HepG2 (cell line): ENCODE measurements around the gene LCE5A. TPM values are rescaled to one million over a fixed set of nuclear protein-coding genes. Genes with fewer than 3 reads are reported as not detected.
A peak's percentile ranks its signal among the peaks of the same experiment; 100 is the strongest.

ENCODE experiments used
- ATAC-seq: fragments of 200-7000 bp; cut with Tn5 transposase; 3 replicates; pipeline ENCODE4 v1.9.1; 2020; ENCODE audit warnings: mild to moderate bottlenecking, moderate library complexity
- BruUV-seq: library from RNA; stranded (reverse); fragments of 400-500 nt; replicated peaks from 2 replicates; lab custom pipeline; 2021; lab: Mats Ljungman, UMichigan
- CTCF ChIA-PET: fragments of 300-600 bp; formaldehyde crosslinking; extraction: SDS; loops from one replicate; lab custom pipeline; 2021; ENCODE audit warnings: low total read pairs, inconsistent platforms, low intra/inter-chr PET ratio; lab: Yijun Ruan, JAX
- POLR2A ChIA-PET: fragments of 350-600 bp; sonication (Branson Sonifier 250); formaldehyde crosslinking; loops from one replicate; lab custom pipeline; 2020; ENCODE audit warnings: antibody characterized with exemption, inconsistent platforms; lab: Yijun Ruan, JAX
- DNase-seq: peaks from one replicate; pipeline ENCODE4 v3.0.0-alpha.2; 2015; ENCODE audit warnings: low spot score
- FAIRE-seq: peaks from 3 replicates; lab custom pipeline; 2011; peaks lifted over from hg19 to GRCh38; lab: Jason Lieb, UNC
- H2AFZ ChIP-seq: one replicate; pipeline ENCODE4 v1.6.1; 2011; ENCODE audit warnings: low read length, inconsistent platforms
- H3K27ac ChIP-seq: fragments of 300-600 bp; 3 replicates; pipeline ENCODE4 v1.8.0; 2011; ENCODE audit warnings: mixed run types, mild to moderate bottlenecking, mixed read lengths, low read length, inconsistent platforms; ENCODE audit not compliant: insufficient read depth; ENCODE audit errors: extremely low read length
- H3K27me3 ChIP-seq, 2 experiments: fragments of 200-600 bp in 1 of 2; 2 replicates in 1 of 2; 3 replicates in 1 of 2; pipeline versions ENCODE4 v1.6.0 to v1.8.0; 2011; ENCODE audit warnings: low read length in 2 of 2, mild to moderate bottlenecking in 2 of 2, moderate library complexity in 2 of 2, inconsistent platforms in 1 of 2; ENCODE audit not compliant: insufficient read depth in 2 of 2, control insufficient read depth in 1 of 2
- H3K36me3 ChIP-seq, 2 experiments: fragments of 200-600 bp in 1 of 2; replicated peaks in 1 of 2; 2 replicates in 1 of 2; 3 replicates in 1 of 2; pipeline versions ENCODE4 v1.5.1 to v1.8.0; 2011; ENCODE audit warnings: low read length in 2 of 2, inconsistent platforms in 1 of 2; ENCODE audit not compliant: insufficient read depth in 2 of 2, control insufficient read depth in 1 of 2
- H3K4me1 ChIP-seq: 2 replicates; pipeline ENCODE4 v1.5.1; 2012; ENCODE audit warnings: low read length, inconsistent platforms; ENCODE audit not compliant: insufficient read depth
- H3K4me2 ChIP-seq: 2 replicates; pipeline ENCODE4 v1.6.0; 2011; ENCODE audit warnings: low read depth, low read length, inconsistent platforms
- H3K4me3 ChIP-seq, 3 experiments: fragments of 200-600 bp in 1 of 3; sonication (generic), shearing (Covaris generic) in 1 of 3; replicated peaks in 1 of 3; 2 replicates each; pipeline ENCODE4 v1.5.1; 2011 to 2016; ENCODE audit warnings: low read length in 3 of 3, inconsistent platforms in 2 of 3, low read depth in 2 of 3, mild to moderate bottlenecking in 2 of 3, control low read depth in 1 of 3, mixed read lengths in 1 of 3; ENCODE audit not compliant: insufficient read depth in 1 of 3
- H3K79me2 ChIP-seq: one replicate; pipeline ENCODE4 v1.6.1; 2011; ENCODE audit warnings: low read length, inconsistent platforms; ENCODE audit not compliant: insufficient read depth
- H3K9ac ChIP-seq: 2 replicates; pipeline ENCODE4 v1.6.0; 2011; ENCODE audit warnings: mild to moderate bottlenecking, low read depth, low read length, inconsistent platforms; ENCODE audit not compliant: insufficient read depth
- H3K9me3 ChIP-seq: 2 replicates; pipeline ENCODE4 v1.5.1; 2012; ENCODE audit warnings: mild to moderate bottlenecking, low read length
- H4K20me1 ChIP-seq: 2 replicates; pipeline ENCODE4 v1.6.0; 2011; ENCODE audit warnings: inconsistent platforms, mild to moderate bottlenecking, low read length, moderate library complexity; ENCODE audit not compliant: insufficient read depth
- ARID3A ChIP-seq: IDR thresholded peaks from 2 replicates; pipeline ENCODE4 v1.6.1; 2012; ENCODE audit warnings: low read depth, low read length, improper control_type of control experiment
- CEBPB ChIP-seq: IDR thresholded peaks from 2 replicates; pipeline ENCODE4 v1.6.1; 2011; ENCODE audit warnings: low read depth, low read length, improper control_type of control experiment, borderline replicate concordance
- CEBPG ChIP-seq: IDR thresholded peaks from 2 replicates; pipeline ENCODE4 v1.6.1; 2016
- CTCF ChIP-seq: sonication (generic); formaldehyde crosslinking; IDR thresholded peaks from 2 replicates; pipeline ENCODE4 v1.5.0; 2020; ENCODE audit warnings: mild to moderate bottlenecking, missing genetic modification reagents, moderate library complexity
- SRF ChIP-seq: IDR thresholded peaks from 2 replicates; pipeline ENCODE4 v1.6.1; 2011; ENCODE audit warnings: mild to moderate bottlenecking, low read depth, low read length, moderate library complexity
- ZKSCAN8 ChIP-seq: IDR thresholded peaks from 2 replicates; pipeline ENCODE4 v1.6.1; 2016; ENCODE audit warnings: borderline replicate concordance, missing genetic modification reagents, missing compliant biosample characterization
- WGBS: methylation state at CpG from one replicate; pipeline ENCODE4 v1.1.6; 2017; ENCODE audit warnings: low lambda C conversion rate; 5-methylcytosine and 5-hydroxymethylcytosine counted together
- in situ Hi-C: cut with HindIII; loops from 2 replicates; pipeline ENCODE4 v1.10.0; 2017; ENCODE audit warnings: low pct_unique_long_range_greater_than_20kb; ENCODE audit not compliant: extremely low pct_ligation_motif_present
- intact Hi-C: fragments of 100-400 bp; cut with micrococcal nuclease; formaldehyde crosslinking; loops from one replicate; pipeline ENCODE4 v1.10.0; 2022; ENCODE audit not compliant: unreplicated experiment
- polyA plus RNA-seq, 8 experiments: library from polyadenylated mRNA; depleted of rRNA in 3 of 8; stranded (reverse) in 7 of 8; unstranded in 1 of 8; fragments of >200 nt; fragmentation: Illumina TruSeq in 4 of 8; extraction: Trizol in 4 of 8; gene quantifications; 2 replicates each; pipeline versions ENCODE4 v1.2.1 to v1.2.3, GENCODE V29; 2011 to 2016; ENCODE audit warnings: low read depth in 4 of 8, missing spikeins in 1 of 8, mixed read lengths in 1 of 8; ENCODE audit not compliant: insufficient read depth in 1 of 8
- total RNA-seq, 5 experiments: library from RNA; depleted of rRNA; stranded (reverse); fragments of >200 nt; fragmentation: Illumina TruSeq; extraction: Trizol; gene quantifications; 2 replicates each; pipeline ENCODE4 v1.2.3, GENCODE V29; 2016; ENCODE audit warnings: low read depth in 1 of 5
- TF ChIP-seq, protein P1 (sequence below): sonication (generic); formaldehyde crosslinking; IDR thresholded peaks from 2 replicates; pipeline ENCODE4 v1.9.0; 2021; ENCODE audit warnings: missing genetic modification reagents, mild to moderate bottlenecking, borderline replicate concordance
- TF ChIP-seq, protein P2 (sequence below), 2 experiments: sonication (generic) in 1 of 2; formaldehyde crosslinking in 1 of 2; IDR thresholded peaks; 2 replicates each; pipeline versions ENCODE4 v1.5.1 to v1.6.1; 2011 to 2020; ENCODE audit warnings: borderline replicate concordance in 1 of 2, low read depth in 1 of 2, low read length in 1 of 2, mild to moderate bottlenecking in 1 of 2, missing genetic modification reagents in 1 of 2, moderate library complexity in 1 of 2

The LCE5A gene
- total and polyA plus RNA-seq, 2 of the 13 experiments (the other 11 are each of a cell fraction or from before 2014, with no cell fraction given), result not detected

GRCh38 chr1:152461544-152461943 lies 49.1 kb upstream of the LCE5A start:
- intact Hi-C loops, result no loop called here
- Histone ChIP-seq H3K79me2 (no peaks in the 10 kb centered on the region), H3K36me3 (no peaks in the 10 kb centered on the region), H3K4me1 (no peaks in the 10 kb centered on the region), H3K27ac (no peak overlapping the region), H3K4me2 (no peak overlapping the region), H3K27me3 (no peaks in the 10 kb centered on the region), H3K4me3 (no peak overlapping the region), H2AFZ (no peak overlapping the region), H3K9me3 (no peaks in the 10 kb centered on the region), H3K9ac (no peak overlapping the region), H4K20me1 (no peaks in the 10 kb centered on the region)
- in situ Hi-C loops, result no loop called here
- under 1% methylated on average over 6 of the region's 6 CpGs for WGBS
- peak; percentile 95 for TF ChIP-seq SRF
- TF ChIP-seq CTCF (CRISPR knock-in tag), result peak; percentile 61
- TF ChIP-seq, protein P1, sequence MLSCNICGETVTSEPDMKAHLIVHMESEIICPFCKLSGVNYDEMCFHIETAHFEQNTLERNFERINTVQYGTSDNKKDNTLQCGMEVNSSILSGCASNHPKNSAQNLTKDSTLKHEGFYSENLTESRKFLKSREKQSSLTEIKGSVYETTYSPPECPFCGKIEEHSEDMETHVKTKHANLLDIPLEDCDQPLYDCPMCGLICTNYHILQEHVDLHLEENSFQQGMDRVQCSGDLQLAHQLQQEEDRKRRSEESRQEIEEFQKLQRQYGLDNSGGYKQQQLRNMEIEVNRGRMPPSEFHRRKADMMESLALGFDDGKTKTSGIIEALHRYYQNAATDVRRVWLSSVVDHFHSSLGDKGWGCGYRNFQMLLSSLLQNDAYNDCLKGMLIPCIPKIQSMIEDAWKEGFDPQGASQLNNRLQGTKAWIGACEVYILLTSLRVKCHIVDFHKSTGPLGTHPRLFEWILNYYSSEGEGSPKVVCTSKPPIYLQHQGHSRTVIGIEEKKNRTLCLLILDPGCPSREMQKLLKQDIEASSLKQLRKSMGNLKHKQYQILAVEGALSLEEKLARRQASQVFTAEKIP (CRISPR knock-in tag), result no peak
- peak; percentile 85 for TF ChIP-seq ARID3A
- peak; percentile 46; the same call in 1 of the 2 replicates for TF ChIP-seq CEBPB
- no peak for TF ChIP-seq ZKSCAN8
- TF ChIP-seq, protein P2, sequence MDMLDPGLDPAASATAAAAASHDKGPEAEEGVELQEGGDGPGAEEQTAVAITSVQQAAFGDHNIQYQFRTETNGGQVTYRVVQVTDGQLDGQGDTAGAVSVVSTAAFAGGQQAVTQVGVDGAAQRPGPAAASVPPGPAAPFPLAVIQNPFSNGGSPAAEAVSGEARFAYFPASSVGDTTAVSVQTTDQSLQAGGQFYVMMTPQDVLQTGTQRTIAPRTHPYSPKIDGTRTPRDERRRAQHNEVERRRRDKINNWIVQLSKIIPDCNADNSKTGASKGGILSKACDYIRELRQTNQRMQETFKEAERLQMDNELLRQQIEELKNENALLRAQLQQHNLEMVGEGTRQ (IDR thresholded peaks at IDR 0.05; ENCODE audit: low read depth, low read length), result no peak
- TF ChIP-seq, protein P2 (CRISPR knock-in tag; IDR thresholded peaks at IDR 0.05; ENCODE audit: borderline replicate concordance), result peak; percentile 28; the same call in 1 of the 2 replicates
- 0 out of 2 replicates have a peak, but pooled peaks have one; percentile 23 for TF ChIP-seq CEBPG (CRISPR knock-in tag)
- no TSS peak for BruUV-seq
- ATAC-seq (peak; percentile 75), DNase-seq (peak; percentile 61), FAIRE-seq (peak; percentile 18)
- POLR2A ChIA-PET, result no interaction called here
- CTCF ChIA-PET, result interaction anchor here (1.1 kb wide), 1 partner anchor 63 kb away, joined by 3 read pairs; no protein-coding TSS in a partner anchor
